ENCODE results near the gene FUS. TPM values are rescaled to one million over a fixed set of nuclear protein-coding genes. Genes with fewer than 3 reads are reported as not detected.

Gene FUS
- total and polyA plus RNA-seq, 2 of the 8 experiments (the other 6 are each of a cell fraction or from before 2014, with no cell fraction given) = 484 to 685 TPM

- TF ChIP-seq CHD7 (IDR thresholded peaks at IDR 0.05; ENCODE audit: insufficient replicate concordance, low read length) = no peak
- no peak for TF ChIP-seq KDM1A (IDR thresholded peaks at IDR 0.05; ENCODE audit: borderline replicate concordance, low read length)
- no peak for TF ChIP-seq CREB1 (IDR thresholded peaks at IDR 0.05)
- no peak for TF ChIP-seq SP4 (IDR thresholded peaks at IDR 0.05; ENCODE audit: low read length)
- TF ChIP-seq RXRA (IDR thresholded peaks at IDR 0.05; ENCODE audit: insufficient read depth, low read depth, low read length) = no peak
Measured at GRCh38 chr16:31130336-31130891, 49.5 kb upstream of the FUS start (continued).
